Measurements from ENCODE around the gene ICAM1.
A peak's percentile ranks its signal among the peaks of the same experiment; 100 is the strongest.

ICAM1 gene

DNA sequence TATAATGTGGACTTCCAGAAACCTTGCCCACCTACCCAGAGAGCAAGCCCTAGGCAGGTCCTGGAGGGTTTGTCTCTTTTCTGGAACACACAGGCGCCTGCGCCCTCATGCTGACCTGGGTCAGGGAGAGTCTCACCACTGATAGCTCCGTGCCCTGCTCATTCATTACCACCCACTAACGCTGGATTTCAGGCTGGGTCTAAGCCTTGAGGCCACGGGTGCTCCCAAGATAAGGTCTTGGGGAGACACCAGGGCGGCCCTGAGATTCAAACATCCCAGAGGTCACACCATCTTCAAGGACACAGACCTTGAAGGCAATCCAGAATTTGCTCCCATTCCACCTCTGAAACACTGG lies 44.9 kb upstream of the ICAM1 start:
- TF ChIP-seq SIN3A (IDR thresholded peaks at IDR 0.05; ENCODE audit: borderline replicate concordance, insufficient read depth, low read length) (no peak), REST (IDR thresholded peaks at IDR 0.05; ENCODE audit: insufficient read depth in 1 of 2, low read depth in 2 of 2, low read length in 2 of 2) (no peak), POLR2AphosphoS5 (IDR thresholded peaks at IDR 0.05; ENCODE audit: low read depth, low read length) (no peak), TAF1 (IDR thresholded peaks at IDR 0.05; ENCODE audit: borderline replicate concordance, insufficient read depth, low read length) (no peak), FOXP2 (optimal IDR thresholded peaks at IDR 0.05; ENCODE audit: borderline replicate concordance, extremely low read depth, extremely low read length, insufficient read depth) (no peak)

DNA sequence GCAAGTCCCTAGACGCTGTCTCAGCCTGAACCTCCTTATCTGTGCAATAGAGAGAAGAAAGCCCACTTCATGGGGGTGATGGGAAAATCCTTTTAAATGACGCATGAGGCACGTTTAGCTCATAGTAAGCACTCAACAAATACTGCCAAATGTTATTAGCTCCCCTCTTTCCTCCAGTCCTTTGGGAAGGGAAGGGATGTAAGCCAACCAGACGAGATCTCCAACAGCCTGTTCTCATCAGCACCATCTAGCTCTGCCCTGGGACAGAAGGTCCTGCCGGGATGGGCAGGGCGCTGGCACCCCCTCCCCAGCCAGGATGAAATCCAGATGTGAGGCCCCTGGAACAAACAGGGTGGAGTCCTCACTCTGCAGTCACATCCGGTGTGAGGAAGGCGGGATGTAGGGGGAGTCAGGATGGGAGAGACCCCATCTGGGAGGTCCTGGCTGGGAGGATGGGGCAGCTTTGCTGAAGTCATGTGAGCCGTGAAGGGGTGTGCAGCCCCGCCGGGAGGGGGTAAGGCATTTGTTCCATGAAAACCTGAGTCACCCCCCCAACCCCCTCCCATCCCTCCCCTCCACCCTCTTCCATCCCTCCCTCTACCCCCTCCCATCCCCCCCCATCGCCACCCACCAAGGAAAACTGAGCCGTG lies 44.4 kb upstream of the ICAM1 start:
- TF ChIP-seq SIN3A (IDR thresholded peaks at IDR 0.05; ENCODE audit: borderline replicate concordance, insufficient read depth, low read length) (no peak), FOXP2 (optimal IDR thresholded peaks at IDR 0.05; ENCODE audit: borderline replicate concordance, extremely low read depth, extremely low read length, insufficient read depth) (peak; percentile 23)

GRCh38 chr19:10227026-10227971 lies 43.6 kb upstream of the ICAM1 start:
- TF ChIP-seq REST (IDR thresholded peaks at IDR 0.05; ENCODE audit: insufficient read depth in 1 of 2, low read depth in 2 of 2, low read length in 2 of 2) = no peak
- no peak for TF ChIP-seq TAF1 (IDR thresholded peaks at IDR 0.05; ENCODE audit: borderline replicate concordance, insufficient read depth, low read length)
- no peak for TF ChIP-seq FOXP2 (optimal IDR thresholded peaks at IDR 0.05; ENCODE audit: borderline replicate concordance, extremely low read depth, extremely low read length, insufficient read depth)
- no peak for TF ChIP-seq POLR2AphosphoS5 (IDR thresholded peaks at IDR 0.05; ENCODE audit: low read depth, low read length)
- TF ChIP-seq SIN3A (IDR thresholded peaks at IDR 0.05; ENCODE audit: borderline replicate concordance, insufficient read depth, low read length) = no peak

DNA sequence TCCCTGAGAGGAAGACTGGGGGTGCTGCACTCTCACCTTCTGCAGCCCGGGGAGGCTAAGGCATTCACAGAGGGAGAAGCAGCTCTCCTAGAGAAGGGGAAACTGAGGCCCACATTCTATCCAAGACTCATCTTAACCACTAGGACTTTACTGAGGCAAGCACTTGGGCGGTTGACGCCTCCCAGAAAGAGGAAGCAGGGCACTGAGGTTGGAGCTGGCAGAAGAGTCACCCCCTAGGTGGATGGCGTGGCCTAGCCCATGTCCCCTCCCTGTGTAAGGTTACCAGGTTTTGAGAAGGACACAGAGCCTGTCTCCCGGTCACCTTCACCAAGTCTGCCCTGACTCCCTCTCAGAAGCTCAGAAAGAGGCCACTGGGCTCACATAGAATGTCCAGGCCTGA lies 42.5 kb upstream of the ICAM1 start:
- TF ChIP-seq REST (IDR thresholded peaks at IDR 0.05; ENCODE audit: insufficient read depth in 1 of 2, low read depth in 2 of 2, low read length in 2 of 2) = no peak
- no peak for TF ChIP-seq FOXP2 (optimal IDR thresholded peaks at IDR 0.05; ENCODE audit: borderline replicate concordance, extremely low read depth, extremely low read length, insufficient read depth)
- TF ChIP-seq TAF1 (IDR thresholded peaks at IDR 0.05; ENCODE audit: borderline replicate concordance, insufficient read depth, low read length) = no peak
- no peak for TF ChIP-seq SIN3A (IDR thresholded peaks at IDR 0.05; ENCODE audit: borderline replicate concordance, insufficient read depth, low read length)
- no peak for TF ChIP-seq POLR2AphosphoS5 (IDR thresholded peaks at IDR 0.05; ENCODE audit: low read depth, low read length)

- TF ChIP-seq FOXP2 (optimal IDR thresholded peaks at IDR 0.05; ENCODE audit: borderline replicate concordance, extremely low read depth, extremely low read length, insufficient read depth) = no peak
- no peak for TF ChIP-seq TAF1 (IDR thresholded peaks at IDR 0.05; ENCODE audit: borderline replicate concordance, insufficient read depth, low read length)
- no peak for TF ChIP-seq SIN3A (IDR thresholded peaks at IDR 0.05; ENCODE audit: borderline replicate concordance, insufficient read depth, low read length)
- TF ChIP-seq POLR2AphosphoS5 (IDR thresholded peaks at IDR 0.05; ENCODE audit: low read depth, low read length) = no peak
- no peak for TF ChIP-seq REST (IDR thresholded peaks at IDR 0.05; ENCODE audit: insufficient read depth in 1 of 2, low read depth in 2 of 2, low read length in 2 of 2)
Measured at GRCh38 chr19:10228920-10229319, 42.0 kb upstream of the ICAM1 start.

Measured in PFSK-1 (cell line).